K562 (cell line): ENCODE measurements around the gene PNMA8B.

Experiments
- CC2D1A ChIP-seq: fragments of 450-650 bp; IDR thresholded peaks from 2 replicates; pipeline ENCODE4 v1.6.1; 2017; ENCODE audit warnings: mild to moderate bottlenecking
- EP300 ChIP-seq: IDR thresholded peaks from 2 replicates; pipeline ENCODE4 v1.6.1; 2012; ENCODE audit warnings: low read length, improper control_type of control experiment
- POLR2A ChIP-seq: fragments of 450-650 bp; conservative IDR thresholded peaks from 2 replicates; pipeline ENCODE4 v1.6.1; 2016
- ZNF263 ChIP-seq: sonication (generic); formaldehyde crosslinking; IDR thresholded peaks from 2 replicates; pipeline ENCODE4 v1.8.0; 2022; ENCODE audit warnings: mild to moderate bottlenecking, missing genetic modification reagents, borderline replicate concordance
- ZNF561 ChIP-seq: fragments of 450-650 bp; formaldehyde crosslinking; conservative IDR thresholded peaks from 2 replicates; pipeline ENCODE4 v1.4.0; 2020; ENCODE audit warnings: mild to moderate bottlenecking, moderate library complexity
- TF ChIP-seq, protein P1 (sequence below), 3 experiments: IDR thresholded peaks in 2 of 3; conservative IDR thresholded peaks in 1 of 3; 2 replicates each; pipeline ENCODE4 v1.5.1; 2011 to 2012; ENCODE audit warnings: low read length in 3 of 3, mild to moderate bottlenecking in 3 of 3, control low read depth in 2 of 3, improper control_type of control experiment in 1 of 3, inconsistent platforms in 1 of 3, low read depth in 1 of 3, mixed read lengths in 1 of 3, moderate library complexity in 1 of 3; ENCODE audit not compliant: insufficient read depth in 2 of 3
- TF ChIP-seq, protein P2 (sequence below): conservative IDR thresholded peaks from 2 replicates; pipeline ENCODE4 v1.6.1; 2011; ENCODE audit warnings: low read depth, mild to moderate bottlenecking, low read length; ENCODE audit not compliant: control insufficient read depth
- TF ChIP-seq, protein P3 (sequence below): fragments of 250-450 bp; sonication (Bioruptor Pico); IDR thresholded peaks from 2 replicates; pipeline ENCODE4 v1.8.0; 2022; ENCODE audit warnings: inconsistent platforms, mild to moderate bottlenecking, moderate library complexity, borderline replicate concordance

DNA sequence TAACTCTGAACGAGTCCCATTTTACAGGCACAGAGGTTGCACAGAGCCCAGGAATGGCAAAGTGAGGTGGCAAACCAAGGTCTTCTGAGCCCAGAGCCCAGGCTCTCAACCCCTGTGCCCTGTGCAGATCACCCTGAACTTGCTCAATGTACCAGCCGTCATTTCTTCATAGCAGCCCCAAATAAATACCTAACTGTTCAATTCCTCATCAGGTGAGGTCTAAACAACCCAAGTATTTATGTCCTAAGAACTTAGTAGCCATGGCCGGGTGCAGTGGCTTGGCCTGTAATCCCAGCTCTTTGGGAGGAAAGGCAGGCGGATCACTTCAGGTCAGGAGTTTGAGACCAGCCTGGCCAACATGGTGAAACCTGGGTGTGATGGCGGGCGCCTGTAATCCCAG is 21.8 kb upstream of the PNMA8B start:
- TF ChIP-seq POLR2A (no peak), EP300 (no peak), ZNF561 (CRISPR knock-in tag) (no peak), CC2D1A (no peak), ZNF263 (CRISPR knock-in tag) (no peak)
- TF ChIP-seq, protein P1, sequence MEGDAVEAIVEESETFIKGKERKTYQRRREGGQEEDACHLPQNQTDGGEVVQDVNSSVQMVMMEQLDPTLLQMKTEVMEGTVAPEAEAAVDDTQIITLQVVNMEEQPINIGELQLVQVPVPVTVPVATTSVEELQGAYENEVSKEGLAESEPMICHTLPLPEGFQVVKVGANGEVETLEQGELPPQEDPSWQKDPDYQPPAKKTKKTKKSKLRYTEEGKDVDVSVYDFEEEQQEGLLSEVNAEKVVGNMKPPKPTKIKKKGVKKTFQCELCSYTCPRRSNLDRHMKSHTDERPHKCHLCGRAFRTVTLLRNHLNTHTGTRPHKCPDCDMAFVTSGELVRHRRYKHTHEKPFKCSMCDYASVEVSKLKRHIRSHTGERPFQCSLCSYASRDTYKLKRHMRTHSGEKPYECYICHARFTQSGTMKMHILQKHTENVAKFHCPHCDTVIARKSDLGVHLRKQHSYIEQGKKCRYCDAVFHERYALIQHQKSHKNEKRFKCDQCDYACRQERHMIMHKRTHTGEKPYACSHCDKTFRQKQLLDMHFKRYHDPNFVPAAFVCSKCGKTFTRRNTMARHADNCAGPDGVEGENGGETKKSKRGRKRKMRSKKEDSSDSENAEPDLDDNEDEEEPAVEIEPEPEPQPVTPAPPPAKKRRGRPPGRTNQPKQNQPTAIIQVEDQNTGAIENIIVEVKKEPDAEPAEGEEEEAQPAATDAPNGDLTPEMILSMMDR (IDR thresholded peaks at IDR 0.05 in 2 of 3, conservative IDR thresholded peaks at IDR 0.05 in 1 of 3; ENCODE audit: insufficient read depth in 2 of 3, low read depth in 1 of 3, low read length in 3 of 3) = no peak
- TF ChIP-seq, protein P2, sequence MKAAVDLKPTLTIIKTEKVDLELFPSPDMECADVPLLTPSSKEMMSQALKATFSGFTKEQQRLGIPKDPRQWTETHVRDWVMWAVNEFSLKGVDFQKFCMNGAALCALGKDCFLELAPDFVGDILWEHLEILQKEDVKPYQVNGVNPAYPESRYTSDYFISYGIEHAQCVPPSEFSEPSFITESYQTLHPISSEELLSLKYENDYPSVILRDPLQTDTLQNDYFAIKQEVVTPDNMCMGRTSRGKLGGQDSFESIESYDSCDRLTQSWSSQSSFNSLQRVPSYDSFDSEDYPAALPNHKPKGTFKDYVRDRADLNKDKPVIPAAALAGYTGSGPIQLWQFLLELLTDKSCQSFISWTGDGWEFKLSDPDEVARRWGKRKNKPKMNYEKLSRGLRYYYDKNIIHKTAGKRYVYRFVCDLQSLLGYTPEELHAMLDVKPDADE = no peak
- TF ChIP-seq, protein P3, sequence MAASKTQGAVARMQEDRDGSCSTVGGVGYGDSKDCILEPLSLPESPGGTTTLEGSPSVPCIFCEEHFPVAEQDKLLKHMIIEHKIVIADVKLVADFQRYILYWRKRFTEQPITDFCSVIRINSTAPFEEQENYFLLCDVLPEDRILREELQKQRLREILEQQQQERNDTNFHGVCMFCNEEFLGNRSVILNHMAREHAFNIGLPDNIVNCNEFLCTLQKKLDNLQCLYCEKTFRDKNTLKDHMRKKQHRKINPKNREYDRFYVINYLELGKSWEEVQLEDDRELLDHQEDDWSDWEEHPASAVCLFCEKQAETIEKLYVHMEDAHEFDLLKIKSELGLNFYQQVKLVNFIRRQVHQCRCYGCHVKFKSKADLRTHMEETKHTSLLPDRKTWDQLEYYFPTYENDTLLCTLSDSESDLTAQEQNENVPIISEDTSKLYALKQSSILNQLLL (CRISPR knock-in tag) = no peak
